GM12878 (cell line): ENCODE results near the gene TNRC6C.

ENCODE experiments used
- BHLHE40 ChIP-seq, 2 experiments: fragments of 450-650 bp in 1 of 2; IDR thresholded peaks; 2 replicates each; pipeline ENCODE4 v1.6.1; 2011 to 2017; ENCODE audit warnings: low read depth in 2 of 2, borderline replicate concordance in 1 of 2, improper control_type of control experiment in 1 of 2, low read length in 1 of 2, mild to moderate bottlenecking in 1 of 2
- BRCA1 ChIP-seq: IDR thresholded peaks from 2 replicates; pipeline ENCODE4 v1.6.1; 2011; ENCODE audit warnings: low read depth, low read length, improper control_type of control experiment
- POLR2AphosphoS5 ChIP-seq: IDR thresholded peaks from 2 replicates; pipeline ENCODE4 v1.6.1; 2011; ENCODE audit warnings: mild to moderate bottlenecking, low read length, inconsistent platforms
- SIN3A ChIP-seq: IDR thresholded peaks from 2 replicates; pipeline ENCODE4 v1.6.1; 2012; ENCODE audit warnings: low read depth, low read length, improper control_type of control experiment
- SMC3 ChIP-seq: IDR thresholded peaks from 2 replicates; pipeline ENCODE4 v1.6.1; 2011; ENCODE audit warnings: low read length, improper control_type of control experiment, borderline replicate concordance
- TAF1 ChIP-seq: IDR thresholded peaks from 2 replicates; pipeline ENCODE4 v1.6.1; 2011; ENCODE audit warnings: mild to moderate bottlenecking, low read depth, low read length, borderline replicate concordance
- TARDBP ChIP-seq: IDR thresholded peaks from 2 replicates; pipeline ENCODE4 v1.6.1; 2016; ENCODE audit warnings: borderline replicate concordance
- YY1 ChIP-seq: IDR thresholded peaks from 2 replicates; pipeline ENCODE4 v1.6.1; 2011; ENCODE audit warnings: low read depth, mild to moderate bottlenecking, low read length
- ZBED1 ChIP-seq: IDR thresholded peaks from 2 replicates; pipeline ENCODE4 v1.6.1; 2016; ENCODE audit warnings: borderline replicate concordance
- TF ChIP-seq, protein P1 (sequence below): IDR thresholded peaks from 2 replicates; pipeline ENCODE4 v1.6.1; 2012; ENCODE audit warnings: low read depth, low read length, improper control_type of control experiment
- TF ChIP-seq, protein P2 (sequence below), 3 experiments: IDR thresholded peaks in 2 of 3; conservative IDR thresholded peaks in 1 of 3; 2 replicates each; pipeline ENCODE4 v1.5.1; 2011; ENCODE audit warnings: low read depth in 3 of 3, low read length in 3 of 3, mild to moderate bottlenecking in 3 of 3, control low read depth in 2 of 3, moderate library complexity in 2 of 3, inconsistent platforms in 1 of 3, mixed read lengths in 1 of 3; ENCODE audit not compliant: control insufficient read depth in 2 of 3, insufficient read depth in 1 of 3; ENCODE audit errors: extremely low read depth in 1 of 3
- TF ChIP-seq, protein P3 (sequence below): fragments of 150-350 bp; IDR thresholded peaks from 2 replicates; pipeline ENCODE4 v1.6.1; 2014; ENCODE audit warnings: mild to moderate bottlenecking, low read depth, low read length
- TF ChIP-seq, protein P4 (sequence below): IDR thresholded peaks from 2 replicates; pipeline ENCODE4 v1.6.1; 2012; ENCODE audit warnings: low read length, inconsistent platforms

DNA sequence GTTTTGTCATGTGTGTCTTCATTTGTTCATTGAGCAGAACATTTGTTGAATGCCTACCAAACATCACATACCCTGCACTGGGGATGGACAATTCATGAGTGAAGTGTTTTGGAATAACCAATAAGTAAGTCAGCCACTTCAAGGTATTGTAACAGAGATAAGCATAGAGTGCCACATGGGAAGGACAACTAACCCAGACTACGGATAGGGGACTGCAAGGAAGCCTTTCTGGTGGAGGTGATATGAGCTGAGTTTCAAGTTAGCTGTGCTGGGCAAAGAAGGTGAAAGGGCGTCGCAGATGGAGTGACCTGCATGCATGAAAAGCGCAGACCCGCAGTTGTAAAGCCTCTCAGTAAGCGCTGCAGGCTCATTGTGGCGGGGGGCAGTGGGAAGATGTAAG lies 78.8 kb downstream of the TNRC6C start:
- TF ChIP-seq, protein P1, sequence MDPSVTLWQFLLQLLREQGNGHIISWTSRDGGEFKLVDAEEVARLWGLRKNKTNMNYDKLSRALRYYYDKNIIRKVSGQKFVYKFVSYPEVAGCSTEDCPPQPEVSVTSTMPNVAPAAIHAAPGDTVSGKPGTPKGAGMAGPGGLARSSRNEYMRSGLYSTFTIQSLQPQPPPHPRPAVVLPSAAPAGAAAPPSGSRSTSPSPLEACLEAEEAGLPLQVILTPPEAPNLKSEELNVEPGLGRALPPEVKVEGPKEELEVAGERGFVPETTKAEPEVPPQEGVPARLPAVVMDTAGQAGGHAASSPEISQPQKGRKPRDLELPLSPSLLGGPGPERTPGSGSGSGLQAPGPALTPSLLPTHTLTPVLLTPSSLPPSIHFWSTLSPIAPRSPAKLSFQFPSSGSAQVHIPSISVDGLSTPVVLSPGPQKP: no peak
- TF ChIP-seq SMC3 (no peak), TAF1 (no peak), BHLHE40 (IDR thresholded peaks at IDR 0.05; ENCODE audit: borderline replicate concordance in 1 of 2, low read depth in 2 of 2, low read length in 1 of 2) (no peak), POLR2AphosphoS5 (no peak), SIN3A (no peak), BRCA1 (no peak), ZBED1 (no peak), TARDBP (no peak), YY1 (no peak)
- TF ChIP-seq, protein P2, sequence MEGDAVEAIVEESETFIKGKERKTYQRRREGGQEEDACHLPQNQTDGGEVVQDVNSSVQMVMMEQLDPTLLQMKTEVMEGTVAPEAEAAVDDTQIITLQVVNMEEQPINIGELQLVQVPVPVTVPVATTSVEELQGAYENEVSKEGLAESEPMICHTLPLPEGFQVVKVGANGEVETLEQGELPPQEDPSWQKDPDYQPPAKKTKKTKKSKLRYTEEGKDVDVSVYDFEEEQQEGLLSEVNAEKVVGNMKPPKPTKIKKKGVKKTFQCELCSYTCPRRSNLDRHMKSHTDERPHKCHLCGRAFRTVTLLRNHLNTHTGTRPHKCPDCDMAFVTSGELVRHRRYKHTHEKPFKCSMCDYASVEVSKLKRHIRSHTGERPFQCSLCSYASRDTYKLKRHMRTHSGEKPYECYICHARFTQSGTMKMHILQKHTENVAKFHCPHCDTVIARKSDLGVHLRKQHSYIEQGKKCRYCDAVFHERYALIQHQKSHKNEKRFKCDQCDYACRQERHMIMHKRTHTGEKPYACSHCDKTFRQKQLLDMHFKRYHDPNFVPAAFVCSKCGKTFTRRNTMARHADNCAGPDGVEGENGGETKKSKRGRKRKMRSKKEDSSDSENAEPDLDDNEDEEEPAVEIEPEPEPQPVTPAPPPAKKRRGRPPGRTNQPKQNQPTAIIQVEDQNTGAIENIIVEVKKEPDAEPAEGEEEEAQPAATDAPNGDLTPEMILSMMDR (IDR thresholded peaks at IDR 0.05 in 2 of 3, conservative IDR thresholded peaks at IDR 0.05 in 1 of 3; ENCODE audit: control insufficient read depth in 2 of 3, extremely low read depth in 1 of 3, insufficient read depth in 1 of 3, low read depth in 3 of 3, low read length in 3 of 3): no peak
- TF ChIP-seq, protein P3, sequence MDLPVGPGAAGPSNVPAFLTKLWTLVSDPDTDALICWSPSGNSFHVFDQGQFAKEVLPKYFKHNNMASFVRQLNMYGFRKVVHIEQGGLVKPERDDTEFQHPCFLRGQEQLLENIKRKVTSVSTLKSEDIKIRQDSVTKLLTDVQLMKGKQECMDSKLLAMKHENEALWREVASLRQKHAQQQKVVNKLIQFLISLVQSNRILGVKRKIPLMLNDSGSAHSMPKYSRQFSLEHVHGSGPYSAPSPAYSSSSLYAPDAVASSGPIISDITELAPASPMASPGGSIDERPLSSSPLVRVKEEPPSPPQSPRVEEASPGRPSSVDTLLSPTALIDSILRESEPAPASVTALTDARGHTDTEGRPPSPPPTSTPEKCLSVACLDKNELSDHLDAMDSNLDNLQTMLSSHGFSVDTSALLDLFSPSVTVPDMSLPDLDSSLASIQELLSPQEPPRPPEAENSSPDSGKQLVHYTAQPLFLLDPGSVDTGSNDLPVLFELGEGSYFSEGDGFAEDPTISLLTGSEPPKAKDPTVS: no peak
- TF ChIP-seq, protein P4, sequence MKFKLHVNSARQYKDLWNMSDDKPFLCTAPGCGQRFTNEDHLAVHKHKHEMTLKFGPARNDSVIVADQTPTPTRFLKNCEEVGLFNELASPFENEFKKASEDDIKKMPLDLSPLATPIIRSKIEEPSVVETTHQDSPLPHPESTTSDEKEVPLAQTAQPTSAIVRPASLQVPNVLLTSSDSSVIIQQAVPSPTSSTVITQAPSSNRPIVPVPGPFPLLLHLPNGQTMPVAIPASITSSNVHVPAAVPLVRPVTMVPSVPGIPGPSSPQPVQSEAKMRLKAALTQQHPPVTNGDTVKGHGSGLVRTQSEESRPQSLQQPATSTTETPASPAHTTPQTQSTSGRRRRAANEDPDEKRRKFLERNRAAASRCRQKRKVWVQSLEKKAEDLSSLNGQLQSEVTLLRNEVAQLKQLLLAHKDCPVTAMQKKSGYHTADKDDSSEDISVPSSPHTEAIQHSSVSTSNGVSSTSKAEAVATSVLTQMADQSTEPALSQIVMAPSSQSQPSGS: no peak
